Mucosa of stomach (tissue), 1 donor: ENCODE measurements around the gene VSIG2.

Experiments used
- H3K27me3 ChIP-seq: one replicate; pipeline ENCODE4 v1.7.0; 2013; ENCODE audit warnings: mild to moderate bottlenecking, low read length; ENCODE audit not compliant: control insufficient read depth, insufficient read depth
- H3K36me3 ChIP-seq: one replicate; pipeline ENCODE4 v1.7.0; 2013; ENCODE audit warnings: low read length; ENCODE audit not compliant: control insufficient read depth, insufficient read depth
- H3K4me1 ChIP-seq: one replicate; pipeline ENCODE4 v1.7.0; 2013; ENCODE audit warnings: mild to moderate bottlenecking, low read length; ENCODE audit not compliant: control insufficient read depth, insufficient read depth
- H3K4me3 ChIP-seq: one replicate; pipeline ENCODE4 v1.7.0; 2013; ENCODE audit warnings: low read length
- H3K9ac ChIP-seq: one replicate; pipeline ENCODE4 v1.7.0; 2013; ENCODE audit warnings: mild to moderate bottlenecking, low read length, moderate library complexity
- H3K9me3 ChIP-seq: one replicate; pipeline ENCODE4 v1.7.0; 2013; ENCODE audit warnings: mild to moderate bottlenecking, low read length, moderate library complexity; ENCODE audit not compliant: control insufficient read depth
- donor health status: Pancreatic carcinoma.

The VSIG2 gene

GRCh38 chr11:124742555-124742954, 9.5 kb downstream of the VSIG2 start:
- no peaks in the 10 kb centered on the region for H3K36me3 ChIP-seq
- peaks cover 27% of the 10 kb centered on the region for H3K27me3 ChIP-seq
- no peak overlapping the region for H3K4me3 ChIP-seq
- no peaks in the 10 kb centered on the region for H3K9me3 ChIP-seq
- H3K9ac ChIP-seq: no peak overlapping the region
- H3K4me1 ChIP-seq: peaks cover 19% of the 10 kb centered on the region

GRCh38 chr11:124740277-124740882, 11.7 kb downstream of the VSIG2 start:
- H3K9me3 ChIP-seq: no peaks in the 10 kb centered on the region
- H3K36me3 ChIP-seq: no peaks in the 10 kb centered on the region
- peaks cover 13% of the 10 kb centered on the region for H3K4me1 ChIP-seq
- H3K4me3 ChIP-seq: peak overlapping the region; percentile 28
- no peak overlapping the region for H3K9ac ChIP-seq
- H3K27me3 ChIP-seq: peaks cover 20% of the 10 kb centered on the region

- H3K9ac ChIP-seq: no peak within 1 kb of the TSS
- H3K36me3 ChIP-seq: no peaks in the 10 kb centered on the region
- peaks cover 20% of the 10 kb centered on the region for H3K27me3 ChIP-seq
- peak within 1 kb of the TSS; percentile 28 for H3K4me3 ChIP-seq
- H3K4me1 ChIP-seq: peaks cover 13% of the 10 kb centered on the region
- no peaks in the 10 kb centered on the region for H3K9me3 ChIP-seq
Observed at GRCh38 chr11:124739479-124740276, 12.4 kb downstream of the VSIG2 start, which contains the start of gene NRGN. Gene NRGN (plus strand): TSS chr11:124739942. CDS start chr11:124740085, 143 bp downstream.

- H3K27me3 ChIP-seq: peaks cover 20% of the 10 kb centered on the region
- no peak overlapping the region for H3K9ac ChIP-seq
- H3K4me3 ChIP-seq: peak overlapping the region; percentile 7
Observed at GRCh38 chr11:124738713-124739478, 13.2 kb downstream of the VSIG2 start.

GRCh38 chr11:124737638-124738305, 14.3 kb downstream of the VSIG2 start:
- no peak overlapping the region for H3K4me3 ChIP-seq
- no peaks in the 10 kb centered on the region for H3K9me3 ChIP-seq
- H3K4me1 ChIP-seq: peaks cover 13% of the 10 kb centered on the region
- H3K36me3 ChIP-seq: no peaks in the 10 kb centered on the region
- H3K9ac ChIP-seq: no peak overlapping the region
- peaks cover 20% of the 10 kb centered on the region for H3K27me3 ChIP-seq

More at GRCh38 chr11:124738713-124739478, 13.2 kb downstream of the VSIG2 start:
- no peaks in the 10 kb centered on the region for H3K36me3 ChIP-seq
- H3K9me3 ChIP-seq: no peaks in the 10 kb centered on the region
- peaks cover 13% of the 10 kb centered on the region for H3K4me1 ChIP-seq

GRCh38 chr11:124736736-124737135, 15.3 kb downstream of the VSIG2 start:
- Histone ChIP-seq H3K27me3 (peaks cover 20% of the 10 kb centered on the region), H3K4me3 (no peak overlapping the region), H3K4me1 (peaks cover 13% of the 10 kb centered on the region), H3K36me3 (no peaks in the 10 kb centered on the region), H3K9me3 (no peaks in the 10 kb centered on the region), H3K9ac (no peak overlapping the region)

- Histone ChIP-seq H3K9me3 (no peaks in the 10 kb centered on the region), H3K9ac (no peak overlapping the region), H3K27me3 (peaks cover under 1% of the 10 kb centered on the region), H3K4me1 (no peaks in the 10 kb centered on the region), H3K4me3 (no peak overlapping the region), H3K36me3 (no peaks in the 10 kb centered on the region)
Observed at GRCh38 chr11:124732230-124732629, 19.8 kb downstream of the VSIG2 start.

GRCh38 chr11:124729571-124729970, 22.5 kb downstream of the VSIG2 start:
- H3K9ac ChIP-seq: no peak overlapping the region
- peaks cover 11% of the 10 kb centered on the region for H3K4me1 ChIP-seq
- no peaks in the 10 kb centered on the region for H3K36me3 ChIP-seq
- H3K9me3 ChIP-seq: no peaks in the 10 kb centered on the region
- no peaks in the 10 kb centered on the region for H3K27me3 ChIP-seq
- H3K4me3 ChIP-seq: no peak overlapping the region

- H3K4me1 ChIP-seq: peaks cover 12% of the 10 kb centered on the region
- H3K9ac ChIP-seq: no peak overlapping the region
- H3K4me3 ChIP-seq: no peak overlapping the region
- no peaks in the 10 kb centered on the region for H3K9me3 ChIP-seq
- H3K27me3 ChIP-seq: no peaks in the 10 kb centered on the region
- H3K36me3 ChIP-seq: no peaks in the 10 kb centered on the region
Observed at GRCh38 chr11:124728134-124728533, 23.9 kb downstream of the VSIG2 start.

GRCh38 chr11:124727474-124727873, 24.6 kb downstream of the VSIG2 start:
- Histone ChIP-seq H3K27me3 (no peaks in the 10 kb centered on the region), H3K4me1 (peaks cover 12% of the 10 kb centered on the region), H3K9me3 (no peaks in the 10 kb centered on the region), H3K36me3 (no peaks in the 10 kb centered on the region), H3K4me3 (no peak overlapping the region), H3K9ac (no peak overlapping the region)

GRCh38 chr11:124725719-124726105, 26.3 kb downstream of the VSIG2 start:
- Histone ChIP-seq H3K27me3 (no peaks in the 10 kb centered on the region), H3K36me3 (no peaks in the 10 kb centered on the region), H3K4me3 (no peak overlapping the region)

More at GRCh38 chr11:124725719-124726105, 26.3 kb downstream of the VSIG2 start:
- Histone ChIP-seq H3K4me1 (peaks cover 12% of the 10 kb centered on the region), H3K9me3 (no peaks in the 10 kb centered on the region), H3K9ac (no peak overlapping the region)
